ENCODE results near the gene ATG16L1. TPM values are rescaled to one million over a fixed set of nuclear protein-coding genes. Genes with fewer than 3 reads are reported as not detected.

ATG16L1 gene
- total and polyA plus RNA-seq, 2 of the 4 experiments (the other 2 are of a cell fraction): 20.0 to 26.2 TPM

- H4K8ac ChIP-seq (ENCODE audit: low read depth in 2 of 2, low read length in 2 of 2): no peak overlapping the region
- no TSS peak for BruUV-seq (replicated peaks)
- no peak overlapping the region for H3K4ac ChIP-seq (ENCODE audit: low read depth, low read length)
- no peak overlapping the region for H2BK15ac ChIP-seq (ENCODE audit: low read depth, low read length)
- WGBS, 2 experiments (ENCODE audit: extremely low coverage in 2 of 2, insufficient read length in 1 of 2): 97% methylated on average over 6 of the region's 15 CpGs; no CpG with 5 or more reads in 1 of the 2 experiments
- no peaks in the 10 kb centered on the region for H4K20me1 ChIP-seq (ENCODE audit: insufficient read depth, low read length)
- POLR2A ChIA-PET (ENCODE audit: unreplicated experiment): no interaction called here
- CTCF ChIA-PET: interaction anchor here (0.5 kb wide), 1 partner anchor 28 kb away, joined by 4 read pairs; no protein-coding TSS in a partner anchor
- H3K9me3 ChIP-seq (ENCODE audit: control insufficient read depth, insufficient read depth, low read length): no peaks in the 10 kb centered on the region
- no peaks in the 10 kb centered on the region for H3K79me1 ChIP-seq (ENCODE audit: low read depth in 1 of 2, low read length in 2 of 2)
- no peak overlapping the region for H3K27ac ChIP-seq (ENCODE audit: insufficient read depth, low read length)
- no peak overlapping the region for H4K91ac ChIP-seq (ENCODE audit: insufficient read depth, low read depth, low read length)
- H2BK120ac ChIP-seq (ENCODE audit: low read depth, low read length): no peak overlapping the region
- TF ChIP-seq NFE2L2 (IDR thresholded peaks at IDR 0.05; ENCODE audit: low read depth, low read length): no peak
- H3K36me3 ChIP-seq (ENCODE audit: control insufficient read depth, insufficient read depth, low read length): no peaks in the 10 kb centered on the region
- H3K27me3 ChIP-seq (ENCODE audit: control insufficient read depth, insufficient read depth, low read length): peaks cover 31% of the 10 kb centered on the region
- H2AK5ac ChIP-seq (ENCODE audit: low read depth, low read length): no peak overlapping the region
- H3K14ac ChIP-seq (replicated peaks; ENCODE audit: low read depth, low read length): no peak overlapping the region
- no peak overlapping the region for H2BK5ac ChIP-seq (ENCODE audit: low read depth, low read length, poor library complexity, severe bottlenecking)
- no peak overlapping the region for H2BK20ac ChIP-seq (ENCODE audit: low read depth, low read length)
- no peaks in the 10 kb centered on the region for H3K4me1 ChIP-seq (ENCODE audit: control insufficient read depth, insufficient read depth, low read length)
- no peaks in the 10 kb centered on the region for H3K9me1 ChIP-seq (ENCODE audit: insufficient read depth, low read length)
- no peak overlapping the region for H3K4me2 ChIP-seq (ENCODE audit: low read depth, low read length)
- no peak overlapping the region for H3K23ac ChIP-seq (ENCODE audit: low read depth, low read length)
- ATAC-seq (ENCODE audit: low read depth) (no peak), DNase-seq (no peak)
- in situ Hi-C loops (cut with MboI; ENCODE audit: low sequenced_read_pairs) (no loop called here), intact Hi-C loops (cut with micrococcal nuclease) (no loop called here), dilution Hi-C loops (cut with HindIII; ENCODE audit: low sequenced_read_pairs, unreplicated experiment) (no loop called here)
- no peak overlapping the region for H3K18ac ChIP-seq (ENCODE audit: low read depth, low read length)
- no peak overlapping the region for H3K56ac ChIP-seq (ENCODE audit: extremely low read depth, insufficient read depth, low read length)
- H3K9ac ChIP-seq (ENCODE audit: low read depth, low read length): no peak overlapping the region
- H3K4me3 ChIP-seq (ENCODE audit: insufficient read depth, low read depth, low read length): no peak overlapping the region
- H4K5ac ChIP-seq (ENCODE audit: low read depth, low read length): no peak overlapping the region
- H2AK9ac ChIP-seq (replicated peaks; ENCODE audit: low read depth, low read length, poor library complexity): no peak overlapping the region
- no peak overlapping the region for H2AFZ ChIP-seq (replicated peaks; ENCODE audit: low read length, poor library complexity)
Measured at GRCh38 chr2:233331536-233331935, 80.1 kb downstream of the ATG16L1 start.

Data from IMR-90 (cell line).